H1 (cell line): ENCODE results near the gene ANKRD66. TPM values are rescaled to one million over a fixed set of nuclear protein-coding genes. Genes with fewer than 3 reads are reported as not detected.

Experiments
- CTCF ChIA-PET: fragments of 300-600 bp; sonication (Branson Sonifier 250); formaldehyde crosslinking; loops from one replicate; lab custom pipeline; 2021; ENCODE audit not compliant: partially characterized antibody; lab: Charles Lee
- POLR2A ChIA-PET: fragments of 300-600 bp; sonication (Branson Sonifier 250); formaldehyde crosslinking; loops from one replicate; lab custom pipeline; 2021; ENCODE audit warnings: inconsistent platforms; ENCODE audit not compliant: partially characterized antibody; lab: Charles Lee
- DNase-seq, 2 experiments: peaks; one replicate each; pipeline versions ENCODE4 v3.0.0 to v3.0.0-alpha.2; 2010 to 2022; ENCODE audit warnings: low spot score in 2 of 2, low read depth in 1 of 2, mixed read lengths in 1 of 2
- FAIRE-seq: peaks from 2 replicates; lab custom pipeline; 2011; peaks lifted over from hg19 to GRCh38; lab: Jason Lieb, UNC
- H2AFZ ChIP-seq: 2 replicates; pipeline ENCODE4 v1.8.1; 2012; ENCODE audit warnings: low read length, inconsistent platforms
- H2AK5ac ChIP-seq: 2 replicates; pipeline ENCODE4 v1.6.1; 2013; ENCODE audit warnings: low read depth, low read length
- H2BK120ac ChIP-seq: replicated peaks from 2 replicates; pipeline ENCODE3; 2013; ENCODE audit warnings: low read depth, low read length, inconsistent platforms
- H2BK12ac ChIP-seq: 2 replicates; pipeline ENCODE4 v1.6.1; 2013; ENCODE audit warnings: low read depth, low read length
- H2BK15ac ChIP-seq: 2 replicates; pipeline ENCODE4 v1.6.1; 2013; ENCODE audit warnings: low read length
- H2BK20ac ChIP-seq: 2 replicates; pipeline ENCODE4 v1.6.1; 2013; ENCODE audit warnings: low read length
- H2BK5ac ChIP-seq: 2 replicates; pipeline ENCODE4 v1.6.1; 2013; ENCODE audit warnings: low read depth, low read length
- H3K14ac ChIP-seq: 2 replicates; pipeline ENCODE4 v1.6.1; 2013; ENCODE audit warnings: inconsistent platforms; ENCODE audit not compliant: insufficient read length
- H3K18ac ChIP-seq: 2 replicates; pipeline ENCODE4 v1.6.1; 2013; ENCODE audit warnings: low read length; ENCODE audit errors: extremely low read depth
- H3K23ac ChIP-seq: 2 replicates; pipeline ENCODE4 v1.6.1; 2013; ENCODE audit warnings: inconsistent platforms; ENCODE audit not compliant: insufficient read length
- H3K23me2 ChIP-seq: 2 replicates; pipeline ENCODE4 v1.6.1; 2013; ENCODE audit warnings: low read depth, low read length
- H3K27ac ChIP-seq: 2 replicates; pipeline ENCODE4 v1.6.1; 2011; ENCODE audit warnings: low read depth, low read length, inconsistent platforms
- H3K27me3 ChIP-seq, 4 experiments: replicated peaks in 1 of 4; 1 replicate in 1 of 4; 2 replicates in 3 of 4; pipeline versions ENCODE4 v1.6.1 to v1.8.1; 2011 to 2013; ENCODE audit warnings: low read length in 3 of 4, mild to moderate bottlenecking in 3 of 4, inconsistent platforms in 2 of 4, mixed read lengths in 2 of 4, moderate library complexity in 1 of 4; ENCODE audit not compliant: control insufficient read depth in 3 of 4, insufficient read depth in 3 of 4; ENCODE audit errors: extremely low read depth in 1 of 4
- H3K36me3 ChIP-seq, 4 experiments: 2 replicates each; pipeline versions ENCODE4 v1.6.1 to v1.8.1; 2011 to 2013; ENCODE audit warnings: mild to moderate bottlenecking in 4 of 4, low read length in 3 of 4, moderate library complexity in 2 of 4, control low read depth in 1 of 4, inconsistent platforms in 1 of 4; ENCODE audit not compliant: insufficient read depth in 4 of 4, control insufficient read depth in 2 of 4
- H3K4ac ChIP-seq: replicated peaks from 2 replicates; pipeline ENCODE3; 2013; ENCODE audit warnings: low read length, low read depth, mixed read lengths, inconsistent platforms; ENCODE audit not compliant: insufficient read length
- H3K4me1 ChIP-seq, 4 experiments: replicated peaks in 1 of 4; 1 replicate in 1 of 4; 2 replicates in 3 of 4; pipeline versions ENCODE4 v1.6.1 to v1.8.1; 2011 to 2013; ENCODE audit warnings: low read length in 3 of 4, inconsistent platforms in 2 of 4, mixed read lengths in 1 of 4; ENCODE audit not compliant: insufficient read depth in 4 of 4, control insufficient read depth in 3 of 4
- H3K4me2 ChIP-seq, 2 experiments: 2 replicates each; pipeline versions ENCODE4 v1.6.1 to v1.8.1; 2011 to 2013; ENCODE audit warnings: low read depth in 2 of 2, low read length in 2 of 2, control low read depth in 1 of 2, inconsistent platforms in 1 of 2, mild to moderate bottlenecking in 1 of 2; ENCODE audit not compliant: insufficient read depth in 1 of 2
- H3K4me3 ChIP-seq, 4 experiments: fragments of 200-600, 300-600 bp in 1 of 4; sonication (generic), shearing (Covaris generic), sonication (Bioruptor Twin) in 1 of 4; 2 replicates each; pipeline versions ENCODE4 v1.5.1 to v1.8.1; 2011 to 2016; ENCODE audit warnings: low read length in 4 of 4, low read depth in 3 of 4, control low read depth in 2 of 4, inconsistent platforms in 2 of 4, mild to moderate bottlenecking in 2 of 4, mixed read lengths in 1 of 4, moderate library complexity in 1 of 4; ENCODE audit not compliant: insufficient read depth in 2 of 4; ENCODE audit errors: extremely low read depth in 1 of 4
- H3K56ac ChIP-seq: replicated peaks from 2 replicates; pipeline ENCODE3; 2013; ENCODE audit warnings: low read depth, mild to moderate bottlenecking, mixed read lengths, low read length, inconsistent platforms; ENCODE audit not compliant: insufficient read length
- H3K79me1 ChIP-seq: 2 replicates; pipeline ENCODE4 v1.6.1; 2013; ENCODE audit warnings: low read depth, low read length, control low read depth
- H3K79me2 ChIP-seq, 2 experiments: 2 replicates each; pipeline versions ENCODE4 v1.6.1 to v1.8.1; 2012 to 2013; ENCODE audit warnings: low read length in 2 of 2, mild to moderate bottlenecking in 2 of 2, inconsistent platforms in 1 of 2; ENCODE audit not compliant: insufficient read depth in 2 of 2, control insufficient read depth in 1 of 2
- H3K9ac ChIP-seq, 4 experiments: replicated peaks in 1 of 4; 1 replicate in 1 of 4; 2 replicates in 3 of 4; pipeline versions ENCODE4 v1.6.1 to v1.8.1; 2011 to 2013; ENCODE audit warnings: low read depth in 3 of 4, low read length in 3 of 4, control low read depth in 2 of 4, mild to moderate bottlenecking in 2 of 4, moderate library complexity in 2 of 4, inconsistent platforms in 1 of 4; ENCODE audit errors: extremely low read depth in 1 of 4
- H3K9me3 ChIP-seq, 2 experiments: 2 replicates each; pipeline versions ENCODE4 v1.6.1 to v1.8.1; 2012 to 2013; ENCODE audit warnings: mild to moderate bottlenecking in 2 of 2, moderate library complexity in 2 of 2, control low read depth in 1 of 2, inconsistent platforms in 1 of 2, low read depth in 1 of 2, low read length in 1 of 2, mixed read lengths in 1 of 2; ENCODE audit not compliant: insufficient read depth in 2 of 2
- H4K20me1 ChIP-seq, 2 experiments: replicated peaks in 1 of 2; 2 replicates each; pipeline versions ENCODE3 to v1.8.1; 2011 to 2013; ENCODE audit warnings: inconsistent platforms in 2 of 2, low read length in 2 of 2, mild to moderate bottlenecking in 1 of 2; ENCODE audit not compliant: insufficient read depth in 2 of 2, control insufficient read depth in 1 of 2
- H4K5ac ChIP-seq: 2 replicates; pipeline ENCODE4 v1.6.1; 2013; ENCODE audit warnings: low read length, low read depth, mixed read lengths, inconsistent platforms; ENCODE audit not compliant: insufficient read length
- H4K8ac ChIP-seq: 2 replicates; pipeline ENCODE4 v1.8.0; 2013; ENCODE audit warnings: mild to moderate bottlenecking, moderate library complexity, low read length, inconsistent platforms; ENCODE audit not compliant: insufficient read depth; ENCODE audit errors: extremely low read depth
- H4K91ac ChIP-seq: replicated peaks from 2 replicates; pipeline ENCODE3; 2013; ENCODE audit warnings: low read length, mixed read lengths, inconsistent platforms; ENCODE audit not compliant: insufficient read length
- ATF3 ChIP-seq: IDR thresholded peaks from 2 replicates; pipeline ENCODE4 v1.6.1; 2011; ENCODE audit warnings: low read depth, mild to moderate bottlenecking, low read length; ENCODE audit not compliant: insufficient read depth
- BACH1 ChIP-seq: IDR thresholded peaks from 2 replicates; pipeline ENCODE4 v1.6.1; 2012; ENCODE audit warnings: low read length, improper control_type of control experiment
- CBX8 ChIP-seq: fragments of 300-800, 300-1000 bp; sonication (generic); IDR thresholded peaks from 2 replicates; pipeline ENCODE4 v1.7.1; 2016; ENCODE audit warnings: low read depth, low read length, borderline replicate concordance
- CHD2 ChIP-seq: IDR thresholded peaks from 2 replicates; pipeline ENCODE4 v1.6.1; 2012; ENCODE audit warnings: low read length, improper control_type of control experiment
- CREB1 ChIP-seq: IDR thresholded peaks from 2 replicates; pipeline ENCODE4 v1.6.1; 2012; ENCODE audit warnings: inconsistent platforms
- CTCF ChIP-seq, 3 experiments: IDR thresholded peaks; 1 replicate in 2 of 3; 2 replicates in 1 of 3; pipeline versions ENCODE4 v1.5.1 to v1.6.1; 2011; ENCODE audit warnings: low read length in 3 of 3, mild to moderate bottlenecking in 3 of 3, inconsistent platforms in 2 of 3, low read depth in 1 of 3, moderate library complexity in 1 of 3; ENCODE audit not compliant: insufficient read depth in 1 of 3; ENCODE audit errors: control extremely low read depth in 1 of 3
- JUND ChIP-seq: IDR thresholded peaks from 2 replicates; pipeline ENCODE4 v1.6.1; 2011; ENCODE audit warnings: mild to moderate bottlenecking, improper control_type of control experiment, low read length
- KDM5A ChIP-seq: fragments of 200-600 bp; IDR thresholded peaks from 2 replicates; pipeline ENCODE4 v1.7.1; 2012; ENCODE audit warnings: mild to moderate bottlenecking, low read length, inconsistent platforms, mixed read lengths
- SAP30 ChIP-seq: fragments of 300-600 bp; sonication (generic); IDR thresholded peaks from 2 replicates; pipeline ENCODE4 v1.7.1; 2012; ENCODE audit warnings: low read length, moderate library complexity, mild to moderate bottlenecking, inconsistent platforms; ENCODE audit not compliant: insufficient read depth, insufficient replicate concordance
- SP4 ChIP-seq: IDR thresholded peaks from 2 replicates; pipeline ENCODE4 v1.6.1; 2012; ENCODE audit warnings: low read length, inconsistent platforms
- WGBS, 2 experiments: shearing (Covaris generic) in 1 of 2; methylation state at CpG; one replicate each; pipeline versions ENCODE4 v1.1.6 to v1.1.7; 2013 to 2015; ENCODE audit warnings: low lambda C conversion rate in 2 of 2, mixed read lengths in 2 of 2, inconsistent platforms in 1 of 2, low coverage in 1 of 2, missing lambda C conversion rate in 1 of 2; ENCODE audit not compliant: insufficient replicate concordance in 2 of 2, insufficient coverage in 1 of 2, insufficient read length in 1 of 2; ENCODE audit errors: extremely low coverage in 1 of 2, missing lambda C conversion rate in 1 of 2; 5-methylcytosine and 5-hydroxymethylcytosine counted together
- polyA plus RNA-seq, 7 experiments: library from polyadenylated mRNA; depleted of rRNA in 3 of 7; stranded (reverse) in 5 of 7; unstranded in 2 of 7; fragments of >200 nt in 5 of 7; fragments of 200-250 nt in 2 of 7; gene quantifications; 1 replicate in 5 of 7; 2 replicates in 1 of 7; 4 replicates in 1 of 7; pipeline versions ENCODE4 v1.2.1 to v1.2.3, GENCODE V29; 2011 to 2013; ENCODE audit warnings: missing spikeins in 2 of 7, mixed read lengths in 2 of 7
- total RNA-seq: library from RNA; stranded (reverse); fragmentation: NEBNext Ultra II Directional; extraction: Animal tissue kit (Norgen Biotek cat#: 25700); gene quantifications from 2 replicates; pipeline ENCODE4 v1.2.1, GENCODE V29; 2021

ANKRD66 gene
- total and polyA plus RNA-seq, 2 of the 8 experiments (the other 6 are each of a cell fraction or from before 2014, with no cell fraction given): 0.05 TPM; not detected in 1

- Histone ChIP-seq H3K56ac (no peak overlapping the region), H3K9ac (no peak overlapping the region)
- TF ChIP-seq CREB1 (no peak), SAP30 (no peak), CBX8 (no peak), CTCF (IDR thresholded peaks at IDR 0.05; ENCODE audit: control extremely low read depth in 1 of 3, insufficient read depth in 1 of 3, low read depth in 1 of 3, low read length in 3 of 3) (no peak), CHD2 (no peak), ATF3 (no peak), BACH1 (no peak), SP4 (no peak), JUND (no peak), KDM5A (no peak)
Measured at GRCh38 chr6:46743425-46744158, 3.1 kb upstream of the ANKRD66 start.

More at GRCh38 chr6:46743425-46744158, 3.1 kb upstream of the ANKRD66 start:
- Histone ChIP-seq H2BK15ac (no peak overlapping the region), H3K36me3 (no peaks in the 10 kb centered on the region), H3K18ac (no peak overlapping the region), H3K4me3 (no peak overlapping the region), H2BK120ac (no peak overlapping the region), H4K20me1 (no peaks in the 10 kb centered on the region), H3K4ac (no peak overlapping the region), H3K27me3 (no peaks in the 10 kb centered on the region), H2BK20ac (no peak overlapping the region), H3K79me1 (no peaks in the 10 kb centered on the region), H2BK12ac (no peak overlapping the region), H3K9me3 (no peaks in the 10 kb centered on the region), H2BK5ac (no peak overlapping the region), H3K27ac (no peak overlapping the region), H3K23me2 (no peaks in the 10 kb centered on the region), H3K23ac (no peak overlapping the region), H3K4me2 (no peak overlapping the region), H2AFZ (no peak overlapping the region), H4K8ac (no peak overlapping the region), H2AK5ac (no peak overlapping the region), H3K14ac (no peak overlapping the region), H4K91ac (no peak overlapping the region), H4K5ac (no peak overlapping the region), H3K79me2 (no peaks in the 10 kb centered on the region), H3K4me1 (peaks cover 0 to 6% (median 2%) of the 10 kb centered on the region in 4 experiments; a peak in 4 of 7 replicates)
- ChIA-PET POLR2A (no interaction called here), CTCF (interaction anchor here (1.9 kb wide), 1 partner anchor 10 kb away, joined by 13 read pairs; no protein-coding TSS in a partner anchor)
- DNase-seq: no peak
- FAIRE-seq: no peak
- WGBS, 2 experiments: 82% methylated on average over 1 of the region's 1 CpG; no CpG with 5 or more reads in 1 of the 2 experiments
